HL-60/S4 (cell line): ENCODE measurements around the gene INO80B.

Experiments used
- in situ Hi-C: fragments of 300-500 bp; cut with MboI; formaldehyde crosslinking; loops from 2 replicates; pipeline ENCODE4 v1.14.3; 2022; ENCODE audit warnings: low sequenced_read_pairs

The INO80B gene

GRCh38 chr2:74499940-74500577, 45.2 kb downstream of the INO80B start:
- in situ Hi-C loops, result no loop called here

GRCh38 chr2:74500578-74500946, 45.7 kb downstream of the INO80B start:
- in situ Hi-C loops, result no loop called here

- in situ Hi-C loops, result no loop called here
Observed at GRCh38 chr2:74501335-74502071, 46.6 kb downstream of the INO80B start.

- in situ Hi-C loops, result no loop called here
Observed at GRCh38 chr2:74502147-74502719, 47.3 kb downstream of the INO80B start.

GRCh38 chr2:74502720-74503505, 48.0 kb downstream of the INO80B start:
- in situ Hi-C loops, result no loop called here

- in situ Hi-C loops, result no loop called here
Observed at GRCh38 chr2:74503506-74504475, 48.9 kb downstream of the INO80B start.

GRCh38 chr2:74504591-74504990, 49.7 kb downstream of the INO80B start:
- in situ Hi-C loops, result no loop called here

- in situ Hi-C loops, result no loop called here
Observed at GRCh38 chr2:74505448-74506246, 50.8 kb downstream of the INO80B start.

GRCh38 chr2:74507145-74507925, 52.4 kb downstream of the INO80B start, which contains the start of gene PCGF1:
PCGF1 (minus strand) TSS chr2:74507695; CDS start chr2:74507668, 27 bp downstream.
- in situ Hi-C loops, result no loop called here
